Left ventricle myocardium superior (tissue), 1 donor: ENCODE results near the gene NID2. TPM values are rescaled to one million over a fixed set of nuclear protein-coding genes. Genes with fewer than 3 reads are reported as not detected.

ENCODE experiments used
- ATAC-seq: fragments of 200-7000 bp; cut with Tn5 transposase; one replicate; pipeline ENCODE4 v1.9.1; 2020; ENCODE audit warnings: mild to moderate bottlenecking, moderate library complexity
- DNase-seq: peaks from one replicate; pipeline ENCODE4 v3.0.0-alpha.2; 2020
- intact Hi-C: fragments of 100-400 bp; cut with micrococcal nuclease; formaldehyde crosslinking; loops from one replicate; pipeline ENCODE4 v1.11.0; 2022
- total RNA-seq: library from RNA; stranded (reverse); fragmentation: NEBNext Ultra II Directional; extraction: Animal tissue kit (Norgen Biotek cat#: 25700); gene quantifications from one replicate; pipeline ENCODE4 v1.2.1, GENCODE V29; 2021
- donor health status: DM: no; HTN: yes; CAD: no; lungs with severe emphysema.

NID2 gene
- total RNA-seq, 1 donor from 2014 or later = 41.3 TPM

DNA sequence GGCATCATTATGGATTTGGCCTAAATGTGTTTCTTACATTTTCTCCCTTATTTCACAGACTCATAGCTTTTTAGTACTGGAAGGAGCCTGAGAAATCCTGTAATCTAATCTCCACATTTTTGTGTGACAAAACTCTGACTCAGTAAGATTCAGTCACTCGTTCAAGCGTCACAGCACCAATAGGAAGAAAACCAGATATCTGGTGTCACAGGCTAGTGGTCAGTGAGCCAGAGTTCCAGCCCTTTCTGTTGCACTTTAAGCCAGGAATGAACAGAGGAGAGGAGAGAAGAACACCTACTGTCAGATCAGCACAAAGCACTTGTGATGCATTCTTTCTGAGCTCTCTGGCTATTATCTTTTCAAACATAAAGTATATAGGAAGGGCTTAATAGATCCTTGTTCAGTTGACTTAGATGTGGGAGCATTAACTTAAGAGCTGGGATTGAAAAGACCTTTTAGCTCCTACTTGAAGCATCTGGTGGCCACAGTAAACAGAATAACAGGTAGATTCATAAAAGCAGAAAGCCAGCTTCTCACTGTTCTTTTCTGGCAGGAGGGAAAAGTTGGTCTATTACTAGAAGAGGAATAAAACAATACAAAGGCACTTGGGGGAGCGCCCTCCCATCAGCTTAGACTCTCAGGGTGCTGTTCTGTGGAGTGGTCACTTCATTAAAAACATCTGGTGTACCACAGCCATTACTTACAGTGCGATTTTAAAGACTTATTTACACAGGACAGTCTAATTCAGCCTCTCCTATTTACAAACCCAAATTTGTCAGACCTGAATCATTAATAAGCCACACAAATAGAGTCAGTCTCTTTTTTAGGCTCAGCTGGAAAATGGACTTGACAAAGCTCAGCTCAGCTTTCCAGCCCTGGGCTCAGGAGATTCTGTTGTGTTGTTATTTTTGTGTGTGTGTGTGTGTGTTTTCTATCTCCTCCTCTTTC is 12.2 kb upstream of the NID2 start:
- intact Hi-C loops = no loop called here
- ATAC-seq (peak; percentile 80), DNase-seq (no peak)

DNA sequence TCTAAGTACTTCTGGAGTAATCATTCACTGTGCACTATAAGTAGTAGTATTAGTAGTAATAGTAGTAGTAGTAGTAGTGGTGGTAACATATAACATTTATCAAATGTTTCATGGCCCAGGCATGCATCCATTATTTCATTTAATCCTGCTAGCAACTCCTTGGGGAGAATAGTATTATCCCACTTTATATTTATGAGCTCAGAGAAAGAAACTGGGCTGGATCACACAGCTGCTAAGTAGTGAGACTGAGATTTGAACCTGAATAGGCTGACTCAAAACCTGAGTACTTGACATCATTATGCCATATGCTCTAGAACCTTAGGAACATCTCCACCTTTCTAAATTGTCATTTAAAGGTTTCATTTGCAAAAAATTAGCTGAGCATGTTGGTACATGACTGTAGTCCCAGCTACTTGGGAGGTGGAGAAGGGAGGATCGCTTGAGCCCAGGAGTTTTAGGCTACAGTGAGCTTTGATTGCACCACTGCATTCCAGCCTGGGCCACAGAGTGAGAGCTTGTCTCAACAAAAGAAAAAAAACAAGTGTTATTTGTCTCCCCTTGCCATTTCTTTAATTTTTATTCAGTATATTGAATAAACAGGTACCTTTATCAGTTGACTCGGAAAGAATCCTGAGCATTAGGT is 11.4 kb upstream of the NID2 start:
- ATAC-seq (peak; percentile 61), DNase-seq (no peak)
- intact Hi-C loops = no loop called here

DNA sequence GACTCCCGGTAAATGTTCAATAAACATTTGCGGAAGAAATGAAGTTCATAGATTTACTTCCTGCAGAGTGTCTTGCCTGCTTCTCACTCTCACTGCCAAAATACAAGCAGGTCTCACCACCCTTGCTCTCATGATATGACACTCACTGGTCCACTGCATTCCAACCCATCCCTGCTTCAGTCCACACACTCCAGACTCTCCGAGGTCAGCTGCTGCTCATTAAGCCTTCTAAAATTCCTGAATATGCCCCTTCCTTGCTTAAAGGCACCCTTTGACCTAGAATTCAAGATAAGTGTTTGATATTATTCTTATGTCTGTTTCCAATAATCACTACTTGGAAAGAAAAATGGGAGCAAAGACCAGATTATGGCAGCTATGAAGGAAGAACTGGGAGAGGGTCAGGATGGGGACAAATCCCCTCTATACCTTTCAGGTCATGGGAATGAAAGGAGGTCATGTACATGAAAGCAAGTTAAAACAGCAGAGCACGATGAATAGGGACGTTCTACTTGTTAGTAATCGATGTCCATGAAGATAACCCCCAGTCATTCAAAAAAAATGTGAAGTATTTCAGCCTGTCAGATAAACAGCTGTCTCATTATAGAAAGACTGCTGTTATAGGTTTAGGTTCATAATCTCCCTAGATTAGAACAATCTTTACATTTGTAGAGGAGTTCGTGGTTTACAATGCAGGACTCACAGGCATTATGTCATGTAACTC is 10.5 kb upstream of the NID2 start:
- intact Hi-C loops = no loop called here
- DNase-seq (no peak), ATAC-seq (no peak)

DNA sequence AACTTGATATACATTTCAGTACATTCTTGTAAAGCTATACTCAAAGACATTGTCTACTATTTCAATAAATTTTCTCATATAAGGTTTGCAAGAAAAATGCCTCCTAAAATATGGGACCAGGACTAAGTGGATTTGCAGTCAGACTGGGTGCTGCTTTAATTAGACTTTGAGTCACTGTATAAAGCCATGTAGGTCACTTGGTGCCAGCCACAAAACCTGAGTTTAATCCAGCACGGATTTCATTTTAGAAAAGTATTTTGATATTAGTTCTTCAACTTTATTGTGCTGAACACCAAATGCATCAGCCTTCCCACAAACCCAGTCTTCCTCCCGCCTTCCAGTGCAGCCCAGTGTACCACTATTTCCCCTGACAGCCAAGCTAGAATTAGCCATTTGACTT is 9.9 kb upstream of the NID2 start:
- ATAC-seq (no peak), DNase-seq (no peak)
- intact Hi-C loops = no loop called here

DNA sequence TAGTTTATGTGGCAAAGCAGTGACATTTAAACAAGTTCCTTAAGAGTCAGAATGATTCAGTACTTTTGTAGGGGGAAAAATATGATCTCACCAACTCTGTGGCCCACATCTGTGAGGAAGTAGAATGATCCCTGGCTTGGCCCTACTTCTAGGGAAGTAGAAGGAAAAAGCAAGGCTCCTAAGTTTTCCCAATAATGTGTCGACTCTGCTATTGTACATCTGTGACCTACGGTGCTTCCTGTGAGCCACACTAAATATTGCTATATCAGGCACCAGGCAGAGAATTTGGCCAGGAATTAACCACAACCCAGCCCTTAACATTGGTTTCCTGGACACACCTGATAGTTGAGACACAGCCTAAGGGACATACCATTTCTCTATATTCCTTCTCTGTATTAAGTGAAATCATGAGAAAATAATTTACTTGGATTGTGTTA is 9.3 kb upstream of the NID2 start:
- ATAC-seq (peak; percentile 9), DNase-seq (no peak)
- intact Hi-C loops = no loop called here

DNA sequence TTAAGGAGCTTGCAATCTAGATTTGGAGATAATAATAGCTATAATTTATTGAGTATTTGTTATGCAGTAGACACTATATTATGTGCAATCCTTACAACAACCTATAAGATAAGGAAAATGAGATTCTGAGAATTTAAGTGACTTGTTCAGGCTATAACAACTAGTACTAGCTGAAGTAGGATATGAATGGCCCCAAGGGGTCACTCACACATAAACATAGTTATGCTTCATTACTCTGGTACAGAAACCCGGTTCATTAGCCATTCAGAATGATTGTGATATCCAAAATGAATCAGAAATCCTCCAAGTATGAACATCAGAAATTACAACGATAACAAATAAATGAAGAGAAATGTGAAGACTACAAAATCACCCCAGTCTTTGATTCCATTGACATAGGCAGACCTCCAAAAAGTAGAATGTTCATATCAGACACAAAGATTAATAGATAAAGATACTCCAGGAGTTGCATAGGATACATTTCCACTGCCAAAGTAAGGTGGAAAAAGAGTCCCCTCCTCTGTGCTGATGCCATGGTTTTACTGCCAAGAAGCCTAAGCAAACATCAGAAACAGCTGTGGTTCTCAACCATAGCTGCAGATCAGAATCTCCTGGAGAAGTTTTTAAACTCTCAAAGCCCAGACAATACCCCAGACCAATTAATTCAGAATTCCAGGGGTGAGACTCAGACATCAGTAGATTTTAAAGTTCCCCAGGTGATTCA is 8.6 kb upstream of the NID2 start:
- DNase-seq = no peak
- no peak for ATAC-seq
- intact Hi-C loops = no loop called here

DNA sequence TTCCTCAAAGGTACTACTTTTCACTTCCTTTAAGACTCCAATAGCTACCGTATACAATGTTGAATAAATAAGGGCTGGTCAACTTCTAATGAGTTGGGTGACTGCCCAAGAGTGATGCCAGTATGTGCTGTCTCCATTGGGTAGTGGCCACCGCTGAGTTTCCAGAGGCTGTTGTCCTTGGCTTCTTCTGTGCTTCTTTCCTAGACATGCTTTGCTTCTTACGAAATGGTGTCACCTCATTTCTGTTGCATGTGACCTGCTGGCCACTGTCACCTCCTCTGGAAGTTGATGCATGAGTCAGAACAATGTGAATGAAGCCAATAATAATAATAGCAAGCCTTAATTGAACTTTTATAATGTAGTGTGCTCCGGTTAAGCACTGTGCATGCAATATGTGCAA is 7.5 kb upstream of the NID2 start:
- peak; percentile 49 for ATAC-seq
- intact Hi-C loops = no loop called here
- DNase-seq = no peak

DNA sequence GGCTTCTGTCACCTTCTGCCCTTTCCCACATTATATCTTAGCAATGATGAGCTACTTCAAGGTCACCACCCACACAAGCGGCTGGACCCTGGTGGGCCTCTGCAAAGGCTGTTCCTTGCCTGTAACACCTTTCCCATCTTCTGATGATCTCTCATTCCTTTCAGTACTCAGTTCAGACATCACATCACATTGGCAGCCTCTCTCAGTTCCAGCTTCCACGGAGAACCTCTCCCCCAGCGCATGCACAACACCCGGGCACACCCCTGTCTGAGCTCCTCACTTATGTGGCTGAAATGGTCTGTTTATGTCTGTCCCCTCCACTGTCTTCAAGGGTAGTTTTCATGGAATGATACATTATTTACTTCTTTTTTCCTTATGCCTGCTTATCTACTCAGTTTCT is 6.5 kb upstream of the NID2 start:
- ATAC-seq (no peak), DNase-seq (no peak)
- intact Hi-C loops = no loop called here

DNA sequence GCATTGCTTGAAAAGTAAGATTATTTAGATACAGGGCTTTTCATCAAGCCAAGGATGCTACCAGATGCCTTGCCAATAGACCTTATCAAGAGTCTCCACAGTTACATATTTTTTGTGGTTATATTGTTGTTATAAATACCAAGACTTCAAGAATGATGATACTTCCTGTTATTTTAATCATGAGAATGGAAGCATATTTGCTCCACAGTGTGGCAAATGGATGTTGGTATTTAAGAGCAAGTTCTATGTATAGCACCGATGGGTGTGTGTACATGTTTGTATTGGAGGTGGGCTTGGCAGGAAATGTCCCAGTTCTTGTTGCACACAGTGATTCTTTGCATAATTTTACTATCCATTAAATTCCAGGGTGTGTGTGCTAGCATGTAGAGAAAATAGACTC is 4.4 kb upstream of the NID2 start:
- ATAC-seq (no peak), DNase-seq (no peak)
- intact Hi-C loops = loop anchor here (5.0 kb wide), 1 partner anchor 76 kb away; no protein-coding TSS in a partner anchor

DNA sequence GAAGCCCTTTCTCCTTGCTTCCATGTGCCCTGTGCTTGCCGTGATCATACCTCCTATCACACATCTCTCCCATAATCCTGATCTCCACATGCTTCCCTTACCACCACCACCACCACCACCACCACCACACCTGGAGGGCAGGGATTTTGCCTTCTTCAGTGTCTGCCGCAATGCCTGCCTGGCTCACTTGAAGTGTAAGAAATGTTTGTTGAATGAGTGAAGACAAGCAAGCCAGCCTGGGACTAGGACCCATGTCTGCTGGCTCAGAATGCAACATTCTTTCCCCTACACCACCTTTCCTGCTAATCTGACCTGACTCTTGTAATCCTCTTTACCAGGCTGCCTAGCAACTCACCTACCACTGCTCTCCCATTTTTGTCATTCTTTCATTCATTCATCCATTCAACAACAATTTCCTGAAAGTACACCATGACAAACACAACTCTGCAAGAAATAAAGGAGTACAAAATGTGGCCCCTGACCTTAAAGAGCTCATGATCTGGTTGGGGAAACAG is 3.5 kb upstream of the NID2 start:
- no peak for ATAC-seq
- no peak for DNase-seq
- intact Hi-C loops = loop anchor here (5.0 kb wide), 1 partner anchor 75 kb away; no protein-coding TSS in a partner anchor

DNA sequence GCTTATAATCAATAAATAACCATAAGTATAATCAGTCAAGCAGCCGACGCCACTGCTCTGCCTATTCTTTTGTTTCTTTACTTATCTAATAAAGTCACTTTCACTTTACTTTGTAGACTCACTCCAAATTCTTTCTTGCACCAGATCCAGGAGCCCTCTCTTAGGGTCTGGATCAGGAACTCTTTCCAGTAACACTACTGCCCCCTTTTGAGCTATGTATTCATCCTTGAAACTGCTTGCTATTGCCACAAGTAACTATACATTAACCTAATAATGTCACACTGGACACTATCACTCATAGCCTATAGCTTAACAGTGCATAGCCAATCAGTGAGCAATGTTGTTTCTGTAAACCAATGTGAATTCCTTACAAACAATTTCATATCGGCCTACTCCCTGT is 2.8 kb upstream of the NID2 start:
- DNase-seq (no peak), ATAC-seq (no peak)
- intact Hi-C loops = loop anchor here (5.0 kb wide), 1 partner anchor 74 kb away; no protein-coding TSS in a partner anchor

DNA sequence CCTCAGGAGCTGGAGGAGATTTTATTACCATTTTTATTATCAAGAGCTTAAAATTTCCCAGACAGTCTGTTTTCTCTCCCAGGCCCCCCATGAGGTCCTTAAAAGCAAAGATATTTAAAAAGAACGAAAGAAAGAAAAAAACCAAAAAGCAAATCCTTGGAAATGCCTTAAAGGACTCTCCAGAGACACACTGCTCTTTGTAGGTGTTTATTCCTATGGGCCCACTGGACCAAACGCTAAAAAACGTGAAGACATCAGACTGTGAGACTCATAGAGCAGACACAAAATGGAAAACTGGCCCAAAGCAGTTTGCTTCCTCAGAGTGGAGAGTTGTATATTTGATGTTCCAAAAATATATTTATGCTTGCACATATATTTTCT is 1.2 kb upstream of the NID2 start:
- DNase-seq (no peak), ATAC-seq (no peak)
- intact Hi-C loops = loop anchor here (5.0 kb wide), 1 partner anchor 73 kb away; no protein-coding TSS in a partner anchor

DNA sequence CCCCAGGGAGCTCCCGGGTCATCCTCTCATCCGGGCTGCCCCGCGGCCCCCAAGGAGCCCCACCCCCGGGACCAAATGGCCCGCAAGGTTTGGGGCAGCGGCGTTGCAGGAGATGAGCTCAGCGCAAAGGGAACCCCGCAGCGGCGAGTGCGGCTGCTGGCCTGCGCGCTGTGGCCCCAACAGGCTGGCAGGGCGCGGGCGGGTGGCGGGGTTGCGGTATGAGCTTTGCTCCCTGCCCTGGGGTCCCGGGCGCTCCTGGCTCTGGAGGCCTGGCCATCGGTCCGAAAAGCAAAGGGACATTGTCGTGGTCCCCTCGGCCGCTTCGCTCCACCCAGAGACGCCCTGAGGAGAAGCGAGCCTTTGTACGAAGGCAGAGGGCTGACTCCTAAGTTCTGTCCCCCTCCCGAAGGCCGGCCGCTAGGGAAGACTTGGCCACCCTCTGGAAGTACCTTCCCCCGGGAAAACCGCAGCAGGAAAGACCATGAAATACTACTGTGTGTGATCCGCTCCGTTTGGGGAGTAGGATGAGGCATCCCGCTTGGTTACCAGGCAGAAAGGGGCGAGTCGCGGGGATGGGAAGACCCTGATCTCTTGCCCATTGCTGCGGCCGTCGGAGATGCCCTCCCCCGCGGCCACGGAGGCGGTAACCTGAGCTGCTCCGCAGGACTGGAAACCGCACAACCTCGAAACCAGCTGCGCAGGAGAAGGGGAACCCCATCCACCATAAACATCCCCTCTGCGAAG is 620 bp upstream of the NID2 start:
- no peak for DNase-seq
- intact Hi-C loops = loop anchor here (5.0 kb wide), 1 partner anchor 72 kb away; no protein-coding TSS in a partner anchor
- peak; percentile 68 for ATAC-seq

DNA sequence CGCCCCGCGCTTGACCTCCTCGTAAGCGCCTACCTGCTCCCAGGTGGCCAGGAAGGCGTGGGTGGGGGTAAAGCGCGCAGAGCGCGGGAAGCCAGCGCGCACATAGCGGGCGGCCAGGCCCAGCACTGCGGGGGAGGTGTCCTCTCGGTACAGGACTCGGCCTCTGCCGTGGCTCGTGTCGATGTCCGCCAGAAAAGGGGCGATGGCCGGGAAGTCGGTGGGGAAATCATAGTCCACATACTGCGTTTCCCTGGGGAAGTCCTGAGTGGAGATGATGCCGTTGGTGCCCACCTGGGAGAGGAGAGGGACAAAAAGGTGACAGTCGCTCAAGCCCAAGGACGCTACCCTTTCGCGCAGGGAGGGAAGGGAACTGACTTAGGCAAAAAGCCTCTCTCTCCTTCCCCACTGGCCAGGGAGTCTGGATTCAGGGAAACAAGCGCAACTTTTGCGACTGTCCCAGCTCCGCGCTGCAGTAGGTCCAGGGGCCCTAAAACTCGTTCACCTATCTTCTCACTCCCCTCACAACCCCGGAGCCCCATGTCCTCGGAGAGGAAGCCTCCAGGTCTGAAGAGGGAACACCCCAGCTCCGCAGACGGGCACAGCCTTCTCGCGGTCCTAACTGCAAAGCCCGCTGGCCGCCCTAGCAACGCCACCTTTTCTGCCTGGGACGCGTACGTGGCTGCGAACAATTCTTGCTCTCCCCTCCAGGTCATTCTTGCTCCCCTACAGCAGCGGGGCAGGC is 815 bp downstream of the NID2 start:
- peak; percentile 54 for ATAC-seq
- DNase-seq = peak; percentile 65
- intact Hi-C loops = no loop called here

DNA sequence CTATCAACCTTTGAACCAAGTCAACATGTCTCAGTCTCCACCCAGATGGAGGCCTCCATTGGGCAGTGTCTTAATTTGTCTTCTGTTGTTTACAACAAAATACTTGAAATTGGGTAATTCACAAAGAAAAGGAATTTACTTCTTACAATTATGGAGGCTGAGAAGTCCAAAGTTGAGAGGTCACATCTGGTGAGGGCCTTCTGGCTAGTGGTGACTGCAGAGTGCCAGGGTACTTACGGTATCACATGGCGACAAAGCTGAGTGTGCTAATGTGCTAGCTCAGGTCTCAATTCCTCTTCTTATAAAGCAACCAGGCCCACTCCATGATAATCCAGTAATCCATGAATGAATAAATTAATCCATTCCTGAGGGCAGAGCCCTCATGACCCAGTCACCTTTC is 4.7 kb downstream of the NID2 start:
- intact Hi-C loops = loop anchor here (5.0 kb wide), 1 partner anchor 52 kb away; no protein-coding TSS in a partner anchor

DNA sequence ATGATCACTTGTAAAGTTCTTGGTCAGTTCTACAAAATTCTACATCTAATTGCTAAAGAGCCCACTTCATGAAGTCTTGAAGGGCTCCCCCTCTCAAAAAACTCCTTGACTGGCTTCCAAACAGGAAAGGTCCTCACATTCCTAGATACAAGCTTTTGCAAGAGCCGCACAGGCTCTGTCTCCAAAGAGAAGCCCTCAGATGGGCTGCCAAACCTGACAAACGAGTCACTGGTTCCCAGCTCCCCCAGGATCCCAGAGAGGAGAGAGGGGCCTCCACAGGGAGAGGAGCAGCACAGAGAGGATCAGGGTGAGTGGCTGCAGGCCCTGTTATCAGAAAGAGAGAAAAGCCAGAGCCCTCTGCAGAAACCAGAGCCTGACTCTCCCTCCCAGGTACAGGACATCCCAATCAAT is 5.8 kb downstream of the NID2 start:
- ATAC-seq (peak; percentile 70), DNase-seq (peak; percentile 54)
- intact Hi-C loops = loop anchor here (5.0 kb wide), 1 partner anchor 51 kb away; no protein-coding TSS in a partner anchor

More for the DNA sequence above, 4.7 kb downstream of the NID2 start:
- DNase-seq (no peak), ATAC-seq (no peak)

DNA sequence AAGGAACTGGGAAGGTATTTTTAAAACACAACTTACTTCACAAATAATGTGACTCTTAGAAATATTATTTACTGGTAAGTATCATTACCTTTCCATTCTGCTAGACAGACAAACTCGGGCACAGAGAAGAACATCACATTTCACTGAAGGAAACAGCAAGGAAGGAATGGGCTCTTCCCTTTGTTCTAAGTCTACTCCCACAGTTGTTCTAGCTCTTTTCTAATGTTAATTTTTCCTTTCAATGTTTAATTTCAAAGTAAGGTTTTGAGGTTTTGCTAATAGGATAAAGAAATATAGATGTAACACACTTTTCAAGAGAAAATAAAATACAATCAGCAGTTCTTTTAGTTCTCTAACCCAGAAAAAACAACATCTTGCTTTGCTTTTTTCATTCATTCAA is 7.0 kb downstream of the NID2 start:
- intact Hi-C loops = loop anchor here (5.0 kb wide), 1 partner anchor 50 kb away; no protein-coding TSS in a partner anchor
- no peak for DNase-seq

More for the DNA sequence above, 7.0 kb downstream of the NID2 start:
- no peak for ATAC-seq
